GM12878 (cell line): Measurements from ENCODE around the gene PRKN. TPM values are rescaled to one million over a fixed set of nuclear protein-coding genes. Genes with fewer than 3 reads are reported as not detected.
"Not testable (repeated sequence)": the region's sequence is repeated elsewhere in the genome, so short reads cannot be mapped to it uniquely, and the experiment has no call there.

Source experiments
- ATAC-seq: fragments of 200-7000 bp; cut with Tn5 transposase; 3 replicates; pipeline ENCODE4 v1.9.1; 2020; ENCODE audit warnings: mild to moderate bottlenecking, moderate library complexity
- BruUV-seq: library from RNA; stranded (reverse); fragments of 400-500 nt; replicated peaks from 2 replicates; lab custom pipeline; 2021; lab: Mats Ljungman, UMichigan
- CTCF ChIA-PET: fragments of 300-600 bp; sonication (Branson Sonifier 250); formaldehyde crosslinking; extraction: SDS; loops from one replicate; lab custom pipeline; 2021; ENCODE audit warnings: inconsistent platforms; lab: Yijun Ruan, JAX
- POLR2A ChIA-PET: fragments of 350-600 bp; formaldehyde crosslinking; extraction: SDS; loops from one replicate; lab custom pipeline; 2021; ENCODE audit warnings: inconsistent platforms; lab: Charles Lee
- RAD21 ChIA-PET: fragments of 300-600 bp; sonication (Branson Sonifier 250); formaldehyde crosslinking; loops from one replicate; lab custom pipeline; 2023; ENCODE audit warnings: antibody characterized with exemption; ENCODE audit not compliant: unreplicated experiment; lab: Charles Lee
- SMC1A ChIA-PET: fragments of 300-600 bp; sonication (Branson Sonifier 250); formaldehyde crosslinking; loops from one replicate; lab custom pipeline; 2023; ENCODE audit not compliant: unreplicated experiment, uncharacterized antibody; lab: Charles Lee
- DNase-seq: peaks from one replicate; pipeline ENCODE4 v3.0.0-alpha.2; 2011; ENCODE audit warnings: low read depth, low spot score
- FAIRE-seq: peaks from 3 replicates; lab custom pipeline; 2011; peaks lifted over from hg19 to GRCh38; lab: Jason Lieb, UNC
- H2AFZ ChIP-seq: 2 replicates; pipeline ENCODE4 v1.6.0; 2011; ENCODE audit warnings: low read depth, low read length, control low read depth; ENCODE audit not compliant: control insufficient read depth
- H3K27ac ChIP-seq: 2 replicates; pipeline ENCODE4 v1.5.1; 2011; ENCODE audit warnings: control low read depth; ENCODE audit not compliant: control insufficient read depth, insufficient read depth
- H3K27me3 ChIP-seq, 2 experiments: replicated peaks in 1 of 2; 2 replicates each; pipeline versions ENCODE4 v1.6.0 to v1.6.1; 2011; ENCODE audit warnings: low read length in 1 of 2; ENCODE audit not compliant: control insufficient read depth in 2 of 2, insufficient read depth in 2 of 2
- H3K36me3 ChIP-seq, 2 experiments: 2 replicates each; pipeline ENCODE4 v1.5.1; 2011; ENCODE audit warnings: low read length in 1 of 2; ENCODE audit not compliant: control insufficient read depth in 2 of 2, insufficient read depth in 2 of 2
- H3K4me1 ChIP-seq: 2 replicates; pipeline ENCODE4 v1.6.1; 2011; ENCODE audit warnings: mild to moderate bottlenecking, low read length, moderate library complexity, mixed read lengths; ENCODE audit not compliant: control insufficient read depth, insufficient read depth
- H3K4me2 ChIP-seq: 2 replicates; pipeline ENCODE4 v1.6.0; 2011; ENCODE audit warnings: control low read depth; ENCODE audit not compliant: control insufficient read depth, insufficient read depth
- H3K4me3 ChIP-seq: fragments of 200-600 bp; sonication (generic); 2 replicates; pipeline ENCODE4 v1.5.1; 2016
- H3K79me2 ChIP-seq: 2 replicates; pipeline ENCODE4 v1.6.0; 2011; ENCODE audit warnings: low read length; ENCODE audit not compliant: control insufficient read depth, insufficient read depth
- H3K9ac ChIP-seq: 2 replicates; pipeline ENCODE4 v1.8.0; 2011; ENCODE audit warnings: low read length, control low read depth, mixed read lengths; ENCODE audit not compliant: control insufficient read depth, insufficient read depth
- H3K9me3 ChIP-seq: replicated peaks from 3 replicates; pipeline ENCODE4 v1.5.1; 2011; ENCODE audit warnings: mild to moderate bottlenecking, low read length; ENCODE audit not compliant: control insufficient read depth, insufficient read depth
- H4K20me1 ChIP-seq: 2 replicates; pipeline ENCODE4 v1.6.0; 2011; ENCODE audit not compliant: control insufficient read depth, insufficient read depth
- ATF7 ChIP-seq: fragments of 450-650 bp; IDR thresholded peaks from 2 replicates; pipeline ENCODE4 v1.6.1; 2016; ENCODE audit warnings: low read depth, mild to moderate bottlenecking
- BACH1 ChIP-seq: fragments of 450-650 bp; IDR thresholded peaks from 2 replicates; pipeline ENCODE4 v1.6.1; 2017; ENCODE audit warnings: mild to moderate bottlenecking, borderline replicate concordance
- BCL3 ChIP-seq: IDR thresholded peaks from 2 replicates; pipeline ENCODE4 v1.6.1; 2011; ENCODE audit warnings: borderline replicate concordance, low read depth, mild to moderate bottlenecking, moderate library complexity, low read length; ENCODE audit not compliant: insufficient read depth, poor library complexity, severe bottlenecking
- CBX5 ChIP-seq: sonication (generic); IDR thresholded peaks from 2 replicates; pipeline ENCODE4 v1.6.1; 2016; ENCODE audit warnings: low read depth, moderate library complexity, mild to moderate bottlenecking, inconsistent platforms
- CHD4 ChIP-seq: fragments of 200-600 bp; sonication (generic); IDR thresholded peaks from 2 replicates; pipeline ENCODE4 v1.6.1; 2016; ENCODE audit warnings: mild to moderate bottlenecking
- FOS ChIP-seq: IDR thresholded peaks from 3 replicates; pipeline ENCODE4 v1.6.1; 2011; ENCODE audit warnings: borderline replicate concordance; ENCODE audit not compliant: insufficient read length; ENCODE audit errors: extremely low read depth
- JUNB ChIP-seq: IDR thresholded peaks from 2 replicates; pipeline ENCODE4 v1.6.1; 2016; ENCODE audit warnings: antibody characterized with exemption, mild to moderate bottlenecking
- POU2F2 ChIP-seq: IDR thresholded peaks from 3 replicates; pipeline ENCODE4 v1.6.1; 2011; ENCODE audit warnings: low read depth, mild to moderate bottlenecking, low read length, borderline replicate concordance
- RELB ChIP-seq: fragments of 450-650 bp; IDR thresholded peaks from 2 replicates; pipeline ENCODE4 v1.6.1; 2017; ENCODE audit warnings: low read depth, mild to moderate bottlenecking, moderate library complexity
- SMC3 ChIP-seq: IDR thresholded peaks from 2 replicates; pipeline ENCODE4 v1.6.1; 2011; ENCODE audit warnings: low read length, improper control_type of control experiment, borderline replicate concordance
- ZBTB4 ChIP-seq: fragments of 450-650 bp; formaldehyde crosslinking; IDR thresholded peaks from 2 replicates; pipeline ENCODE4 v1.4.0; 2022; ENCODE audit warnings: mild to moderate bottlenecking, moderate library complexity
- ZNF274 ChIP-seq: IDR thresholded peaks from one replicate; pipeline ENCODE4 v1.8.0; 2011; ENCODE audit not compliant: insufficient read length, insufficient read depth
- WGBS: methylation state at CpG from one replicate; pipeline ENCODE4 v1.1.6; 2016; ENCODE audit warnings: low lambda C conversion rate; ENCODE audit not compliant: insufficient replicate concordance, insufficient coverage; ENCODE audit errors: missing lambda C conversion rate; 5-methylcytosine and 5-hydroxymethylcytosine counted together
- in situ Hi-C: fragments of 300-500 bp; cut with MboI; formaldehyde crosslinking; loops from 9 replicates; pipeline ENCODE4 v1.14.3; 2018; ENCODE audit warnings: mixed read lengths
- intact Hi-C: fragments of 100-400 bp; cut with micrococcal nuclease; formaldehyde crosslinking; loops from one replicate; pipeline ENCODE4 v1.14.2; 2022; ENCODE audit not compliant: unreplicated experiment
- polyA plus RNA-seq, 11 experiments: library from polyadenylated mRNA; depleted of rRNA in 4 of 11; unstranded in 6 of 11; stranded (reverse) in 5 of 11; fragments of >200 nt; fragmentation: Nextera tagmentation in 4 of 11; fragmentation: Illumina TruSeq in 1 of 11; extraction: Ambion mirVana in 4 of 11; extraction: Trizol in 1 of 11; gene quantifications; 1 replicate in 1 of 11; 2 replicates in 10 of 11; pipeline versions ENCODE4 v1.2.1 to v1.2.3, GENCODE V29; 2011 to 2016; ENCODE audit warnings: inconsistent platforms in 2 of 11, missing spikeins in 2 of 11, low read depth in 1 of 11
- total RNA-seq, 4 experiments: library from RNA; depleted of rRNA in 3 of 4; stranded (reverse); fragments of >200 nt in 3 of 4; fragmentation: Illumina TruSeq in 1 of 4; extraction: Trizol in 1 of 4; gene quantifications; 2 replicates each; pipeline versions ENCODE4 v1.2.1 to v1.2.3, GENCODE V29; 2013 to 2021

The PRKN gene
- total and polyA plus RNA-seq, 10 of the 15 experiments (the other 5 are each of a cell fraction or from before 2014, with no cell fraction given), result 0.06 to 0.09 TPM; not detected in 8

- H2AFZ ChIP-seq, H3K4me3 ChIP-seq, POLR2A ChIA-PET, H3K9ac ChIP-seq, ATAC-seq, FAIRE-seq, H3K36me3 ChIP-seq, SMC1A ChIA-PET, H3K4me1 ChIP-seq, CTCF ChIA-PET, BruUV-seq, DNase-seq, H3K9me3 ChIP-seq, in situ Hi-C loops, intact Hi-C loops, H3K4me2 ChIP-seq, RAD21 ChIA-PET, H3K27ac ChIP-seq, H3K27me3 ChIP-seq, H3K79me2 ChIP-seq, H4K20me1 ChIP-seq: not testable (repeated sequence)
- WGBS, result 58% methylated on average over 4 of the region's 4 CpGs
These were observed 196.2 kb downstream of the PRKN start for GRCh38 chr6:162531391-162531790.

- FAIRE-seq, result no peak
- intact Hi-C loops (no loop called here), in situ Hi-C loops (no loop called here)
- Histone ChIP-seq H4K20me1 (no peaks in the 10 kb centered on the region), H3K79me2 (no peaks in the 10 kb centered on the region), H3K27ac (no peak overlapping the region), H3K27me3 (no peaks in the 10 kb centered on the region), H3K4me3 (no peak overlapping the region), H3K9me3 (no peaks in the 10 kb centered on the region), H3K9ac (no peak overlapping the region), H3K36me3 (no peaks in the 10 kb centered on the region), H3K4me1 (no peaks in the 10 kb centered on the region), H3K4me2 (no peak overlapping the region), H2AFZ (no peak overlapping the region)
- ChIA-PET RAD21 (no interaction called here), CTCF (no interaction called here), SMC1A (no interaction called here), POLR2A (no interaction called here)
- DNase-seq, result no peak
- ATAC-seq, result no peak
- no TSS peak for BruUV-seq
- 36% methylated on average over 6 of the region's 6 CpGs for WGBS
- TF ChIP-seq CBX5, result no peak
- no peak for TF ChIP-seq FOS
- TF ChIP-seq BACH1, result no peak
- no peak for TF ChIP-seq RELB
- no peak for TF ChIP-seq CHD4
- TF ChIP-seq BCL3, result no peak
- TF ChIP-seq ATF7, result no peak
- no peak for TF ChIP-seq ZNF274
- TF ChIP-seq SMC3, result no peak
- no peak for TF ChIP-seq ZBTB4
- no peak for TF ChIP-seq JUNB
- no peak for TF ChIP-seq POU2F2
These were observed 199.0 kb downstream of the PRKN start for GRCh38 chr6:162528538-162528937.
